Measurements from ENCODE around the gene GAB2.

- no peak for TF ChIP-seq CTCF (IDR thresholded peaks at IDR 0.05)
- TF ChIP-seq POLR2A (IDR thresholded peaks at IDR 0.05), result no peak
These were observed 37.0 kb downstream of the GAB2 start for GRCh38 chr11:78380615-78381051.

Data from thyroid gland (tissue), 4 donors.